Activated T-helper 1 cell treated with anti-CD3 and anti-CD28 coated beads, Interleukin-12 subunit alpha, Interleukin-12 subunit beta, Interleukin-2, Interleukin-4 antibody, amounts not matched to agents 30 ng/mL and 10 ng/mL and 1 ng/mL, durations not matched to agents 14 hours and 24 hours and 36 hours (primary cell): ENCODE data around the gene DYSF. TPM values are rescaled to one million over a fixed set of nuclear protein-coding genes. Genes with fewer than 3 reads are reported as not detected.

Experiments used
- DNase-seq: peaks from one replicate; pipeline ENCODE4 v3.0.0; 2021; ENCODE audit warnings: low spot score
- H3K27ac Mint-ChIP-seq: one replicate; pipeline ENCODE4 v1.8.0; 2021; ENCODE audit warnings: mild to moderate bottlenecking, mixed read lengths
- H3K27me3 Mint-ChIP-seq: one replicate; pipeline ENCODE4 v1.8.0; 2022; ENCODE audit warnings: mild to moderate bottlenecking, moderate library complexity, mixed read lengths; ENCODE audit not compliant: insufficient read depth
- H3K36me3 Mint-ChIP-seq: one replicate; pipeline ENCODE4 v1.8.0; 2021; ENCODE audit warnings: low read depth, mixed read lengths
- H3K4me1 Mint-ChIP-seq: one replicate; pipeline ENCODE4 v1.8.0; 2021; ENCODE audit warnings: low read depth, mixed read lengths
- H3K4me3 Mint-ChIP-seq: one replicate; pipeline ENCODE4 v1.8.0; 2021; ENCODE audit warnings: mild to moderate bottlenecking, moderate library complexity, mixed read lengths
- H3K9me3 Mint-ChIP-seq: one replicate; pipeline ENCODE4 v1.8.0; 2021; ENCODE audit warnings: mixed read lengths
- intact Hi-C: fragments of 100-400 bp; cut with micrococcal nuclease; formaldehyde crosslinking; loops from one replicate; pipeline ENCODE4 v1.15.1; 2024
- total RNA-seq: library from RNA; stranded (reverse); gene quantifications from 2 replicates; pipeline ENCODE4 v1.2.3, GENCODE V29; 2022

DYSF gene
- total RNA-seq, 1 donor from 2014 or later, result not detected

DNA sequence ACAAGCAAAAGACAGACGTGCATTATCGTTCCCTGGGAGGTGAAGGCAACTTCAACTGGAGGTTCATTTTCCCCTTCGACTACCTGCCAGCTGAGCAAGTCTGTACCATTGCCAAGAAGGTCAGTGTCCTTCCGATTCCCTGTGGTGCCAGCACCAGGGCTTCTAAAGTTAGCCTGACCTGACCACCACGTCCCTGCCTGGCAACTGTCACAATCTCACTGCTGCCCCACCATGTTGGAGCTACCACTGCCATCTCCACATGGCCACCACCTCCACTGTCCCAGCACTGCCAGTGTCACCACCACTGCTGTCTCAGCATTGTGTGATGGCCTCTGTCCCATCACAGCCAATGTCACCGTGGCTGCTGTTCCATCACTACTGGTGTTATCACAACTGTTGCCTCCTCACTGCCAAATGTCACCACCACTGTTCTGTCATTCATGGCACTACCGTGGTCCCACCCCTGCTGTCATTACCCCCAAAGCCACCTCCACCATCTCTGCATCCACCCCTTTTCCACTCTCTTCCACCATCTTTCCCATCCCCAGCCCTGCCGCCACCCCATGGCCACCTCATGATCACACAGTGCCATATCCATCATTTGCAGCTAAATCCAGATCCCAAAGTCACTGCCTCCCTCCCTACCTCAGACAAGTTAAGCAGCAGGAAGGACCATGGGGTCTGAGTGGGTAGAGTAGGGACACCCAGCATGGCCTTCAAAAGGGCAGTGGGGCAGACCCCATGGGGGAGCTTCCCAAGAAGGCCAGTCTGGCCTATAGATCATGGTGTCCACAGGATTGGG is 216.5 kb downstream of the DYSF start:
- Mint-ChIP-seq H3K4me3 (no peak overlapping the region), H3K4me1 (peaks cover 4% of the 10 kb centered on the region), H3K36me3 (no peaks in the 10 kb centered on the region), H3K27me3 (peaks cover 2% of the 10 kb centered on the region), H3K9me3 (no peaks in the 10 kb centered on the region), H3K27ac (no peak overlapping the region)
- intact Hi-C loops, result no loop called here
- DNase-seq, result no peak

DNA sequence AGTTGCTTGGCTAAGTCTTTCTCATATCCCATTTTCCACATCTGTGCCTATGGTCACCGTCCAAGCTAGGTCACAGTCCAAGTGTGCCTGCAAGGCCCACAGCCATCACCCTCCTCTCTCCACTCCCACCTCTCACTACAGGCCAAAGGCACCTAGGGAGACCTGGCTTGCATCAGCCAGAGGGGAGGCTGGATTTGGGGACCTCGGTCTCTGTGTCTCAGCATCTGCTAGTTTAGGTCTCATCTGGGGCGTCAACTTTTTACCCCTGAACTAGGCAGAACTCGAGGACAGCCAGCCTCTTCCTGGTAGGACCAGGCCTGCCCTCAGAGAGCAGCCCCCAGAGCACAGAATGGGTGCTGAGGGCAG is 217.1 kb downstream of the DYSF start:
- peaks cover 2% of the 10 kb centered on the region for H3K27me3 Mint-ChIP-seq
- peaks cover 4% of the 10 kb centered on the region for H3K4me1 Mint-ChIP-seq
- no peak for DNase-seq
- H3K27ac Mint-ChIP-seq, result no peak overlapping the region
- no peaks in the 10 kb centered on the region for H3K36me3 Mint-ChIP-seq
- intact Hi-C loops, result no loop called here
- H3K4me3 Mint-ChIP-seq, result no peak overlapping the region
- H3K9me3 Mint-ChIP-seq, result no peaks in the 10 kb centered on the region

DNA sequence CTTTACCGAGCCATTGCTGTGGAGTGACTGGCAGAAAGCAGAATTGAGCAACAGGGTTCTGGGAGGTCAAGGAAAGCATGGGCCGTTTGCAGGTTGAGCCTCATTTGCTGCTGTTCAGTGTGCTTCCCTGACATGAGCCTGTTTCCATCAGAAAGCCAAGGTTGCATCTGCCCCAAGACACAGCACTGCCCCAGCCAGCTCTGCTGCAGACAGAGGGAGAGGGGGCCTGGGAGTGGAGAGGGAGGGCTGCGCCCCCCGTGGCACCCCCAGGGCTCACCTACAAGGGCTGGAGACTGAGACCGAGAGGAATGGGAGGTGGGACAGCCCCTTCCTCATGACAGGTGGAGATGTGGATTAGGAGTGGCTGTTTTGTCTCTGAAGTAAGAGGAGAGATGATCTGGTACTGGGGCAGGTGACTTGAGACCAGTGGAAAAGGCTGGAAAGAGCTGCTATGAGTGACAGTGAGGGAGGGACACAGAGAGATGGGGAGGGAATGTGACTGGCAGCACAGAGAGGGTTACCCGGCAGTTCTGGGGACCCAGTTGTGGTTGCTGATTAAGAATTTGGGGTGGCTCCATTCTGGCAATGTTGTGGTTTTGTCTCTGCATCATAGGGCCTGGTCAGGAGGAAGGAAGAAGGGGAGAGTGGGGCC is 218.0 kb downstream of the DYSF start:
- H3K27ac Mint-ChIP-seq, result no peak overlapping the region
- intact Hi-C loops, result no loop called here
- DNase-seq, result no peak
- H3K27me3 Mint-ChIP-seq, result peaks cover 2% of the 10 kb centered on the region
- H3K36me3 Mint-ChIP-seq, result no peaks in the 10 kb centered on the region
- H3K4me3 Mint-ChIP-seq, result no peak overlapping the region
- peaks cover 4% of the 10 kb centered on the region for H3K4me1 Mint-ChIP-seq
- H3K9me3 Mint-ChIP-seq, result no peaks in the 10 kb centered on the region

DNA sequence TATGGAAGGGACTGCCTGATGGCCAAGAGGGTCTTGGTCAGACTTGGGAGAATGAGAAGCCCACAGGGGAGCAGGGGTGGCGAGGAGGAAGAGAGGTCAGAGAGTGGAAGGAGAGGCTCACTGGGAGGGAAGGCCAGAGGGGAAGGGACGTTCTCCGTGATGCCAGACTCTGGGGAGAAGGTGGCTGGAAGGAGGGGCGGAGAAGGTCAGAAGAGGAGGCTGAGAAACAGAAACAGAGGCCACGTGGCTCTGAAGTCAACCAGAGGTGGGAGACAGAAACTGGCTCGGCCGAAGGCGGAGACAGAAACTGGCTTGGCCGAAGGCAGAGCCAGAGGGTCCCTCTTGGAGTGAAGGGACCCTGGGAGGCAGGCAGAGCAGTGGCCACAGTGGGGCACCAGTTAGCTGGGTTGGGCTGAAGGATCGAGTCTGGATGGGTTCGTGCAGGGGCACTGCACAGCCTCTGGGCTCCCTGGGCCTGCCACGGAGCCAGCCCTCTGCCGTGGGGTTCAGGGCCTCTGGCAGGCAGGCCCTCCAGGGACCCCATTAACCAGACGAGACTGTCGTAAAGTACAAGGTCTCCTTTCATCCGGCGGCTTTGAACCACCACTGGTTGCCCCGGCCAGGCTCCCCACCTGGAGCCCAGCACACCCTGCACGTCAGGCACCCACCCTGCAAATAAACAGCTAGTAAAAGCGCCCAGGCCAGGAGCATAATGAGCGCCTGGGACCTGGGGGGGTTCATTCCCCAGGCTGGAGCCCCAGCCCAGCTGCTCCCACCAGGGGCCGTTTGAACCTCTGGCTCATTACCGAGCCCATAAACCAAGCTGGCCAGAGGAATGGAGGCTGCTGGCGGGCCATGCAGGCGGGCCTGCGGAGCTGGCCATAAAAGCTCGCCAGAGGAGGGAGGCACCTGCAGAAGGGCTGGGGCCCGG is 218.8 kb downstream of the DYSF start:
- H3K4me3 Mint-ChIP-seq, result no peak overlapping the region
- peaks cover 4% of the 10 kb centered on the region for H3K4me1 Mint-ChIP-seq
- peaks cover 4% of the 10 kb centered on the region for H3K27me3 Mint-ChIP-seq
- intact Hi-C loops, result no loop called here
- H3K9me3 Mint-ChIP-seq, result no peaks in the 10 kb centered on the region
- H3K36me3 Mint-ChIP-seq, result no peaks in the 10 kb centered on the region
- no peak overlapping the region for H3K27ac Mint-ChIP-seq
- DNase-seq, result no peak

DNA sequence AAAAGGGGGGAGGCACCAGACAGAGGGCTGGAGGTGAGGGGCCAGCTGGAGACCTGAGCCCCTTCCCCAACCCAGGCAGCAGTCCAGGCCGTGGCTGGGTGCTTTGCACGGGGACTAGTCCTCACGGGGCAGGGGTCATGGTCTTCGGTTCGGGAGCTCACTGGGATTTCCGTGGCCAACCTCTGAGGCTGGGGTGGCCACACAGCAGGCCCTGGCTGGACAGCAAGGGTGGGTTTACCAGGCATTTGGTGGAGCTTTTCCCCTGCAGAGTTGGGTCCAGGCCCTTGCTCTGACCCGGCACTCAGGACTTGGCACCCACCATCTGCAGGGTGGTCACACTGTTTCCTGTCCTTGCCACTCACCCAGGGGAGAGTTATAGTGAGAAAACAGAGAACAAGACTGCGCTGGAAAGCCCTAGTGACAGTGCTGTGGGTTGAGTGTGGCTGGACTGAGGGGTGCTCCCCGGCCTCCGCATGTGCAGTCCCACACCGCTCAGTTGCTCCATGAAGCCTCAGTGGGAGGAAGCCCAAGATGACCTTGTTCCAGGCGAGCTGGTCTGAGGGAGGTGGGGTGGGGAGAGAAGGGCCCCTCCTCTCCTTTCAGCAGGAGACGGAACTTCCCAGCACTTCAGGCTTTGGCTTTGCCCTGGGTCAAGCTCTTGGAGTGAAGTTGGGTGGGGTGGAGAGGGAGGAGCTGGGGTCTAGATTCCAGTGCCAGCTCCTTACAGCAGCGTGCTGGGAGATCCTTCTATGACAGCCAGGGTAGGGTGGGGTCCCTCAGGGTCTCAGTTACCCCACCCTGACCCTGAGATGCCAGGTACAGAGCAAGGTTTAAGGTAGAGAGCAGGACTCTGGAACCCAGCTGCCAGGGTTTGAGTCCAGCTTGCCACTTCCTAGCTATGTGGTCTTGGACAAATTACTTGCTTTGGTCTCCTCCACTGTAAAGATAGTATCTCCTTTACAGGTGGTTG is 219.8 kb downstream of the DYSF start:
- Mint-ChIP-seq H3K27me3 (peaks cover 6% of the 10 kb centered on the region), H3K4me1 (no peaks in the 10 kb centered on the region), H3K36me3 (no peaks in the 10 kb centered on the region), H3K9me3 (no peaks in the 10 kb centered on the region), H3K27ac (no peak overlapping the region), H3K4me3 (no peak overlapping the region)
- no peak for DNase-seq
- intact Hi-C loops, result no loop called here

DNA sequence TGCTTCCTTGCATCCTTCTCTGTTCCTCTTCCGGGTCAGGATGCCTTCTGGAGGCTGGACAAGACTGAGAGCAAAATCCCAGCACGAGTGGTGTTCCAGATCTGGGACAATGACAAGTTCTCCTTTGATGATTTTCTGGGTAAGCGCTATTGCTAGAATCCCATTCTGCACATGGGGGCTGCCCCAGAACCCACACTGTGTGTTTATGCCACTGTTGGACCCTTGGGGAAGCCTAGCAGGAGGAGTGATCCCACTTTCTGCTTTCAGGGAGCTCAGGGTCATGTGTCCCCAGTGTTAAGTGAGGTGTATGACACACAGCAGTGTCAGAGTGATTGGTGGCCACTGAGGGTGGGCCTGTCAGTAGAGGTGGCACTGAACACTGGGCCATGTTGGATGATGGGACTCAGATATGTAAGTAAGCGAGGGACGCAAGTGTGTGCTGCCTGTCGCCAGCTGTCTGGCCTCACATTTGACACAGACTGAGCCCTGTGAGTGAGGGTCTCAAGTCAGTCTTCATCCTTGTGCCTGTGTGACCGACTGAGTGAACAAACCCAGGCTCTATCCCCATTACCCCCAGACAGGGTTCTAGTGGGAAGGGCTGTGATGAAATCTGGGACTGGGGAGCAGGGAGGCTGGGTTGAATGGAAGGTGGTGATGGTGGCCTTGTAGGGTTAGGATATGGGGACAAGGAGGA is 220.9 kb downstream of the DYSF start:
- intact Hi-C loops, result no loop called here
- Mint-ChIP-seq H3K27ac (no peak overlapping the region), H3K4me1 (no peaks in the 10 kb centered on the region), H3K4me3 (no peak overlapping the region), H3K36me3 (no peaks in the 10 kb centered on the region), H3K27me3 (peaks cover 8% of the 10 kb centered on the region), H3K9me3 (no peaks in the 10 kb centered on the region)
- no peak for DNase-seq

DNA sequence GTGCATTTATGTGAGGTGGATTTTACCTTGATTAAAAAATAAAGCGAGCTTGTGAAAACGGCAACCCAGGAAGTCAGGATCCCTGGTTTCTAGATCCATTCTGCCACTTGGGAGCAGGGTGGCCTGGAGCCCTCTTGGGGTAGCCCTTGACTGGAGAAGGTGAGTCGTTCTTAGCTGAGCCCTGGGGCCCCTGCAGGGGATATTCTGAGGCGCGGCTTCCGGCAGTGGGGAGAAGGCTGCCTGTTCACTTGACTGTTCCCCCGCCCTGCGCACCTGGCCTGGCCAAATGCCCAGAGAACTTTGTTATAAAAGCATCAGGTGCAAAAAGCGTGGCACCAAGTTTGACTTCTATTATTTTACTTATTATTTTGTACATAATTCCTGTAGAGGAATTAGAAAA is 221.9 kb downstream of the DYSF start:
- no peak for DNase-seq
- intact Hi-C loops, result no loop called here
- H3K4me3 Mint-ChIP-seq, result no peak overlapping the region
- no peaks in the 10 kb centered on the region for H3K9me3 Mint-ChIP-seq
- H3K27me3 Mint-ChIP-seq, result peaks cover 8% of the 10 kb centered on the region
- H3K4me1 Mint-ChIP-seq, result no peaks in the 10 kb centered on the region
- no peaks in the 10 kb centered on the region for H3K36me3 Mint-ChIP-seq
- no peak overlapping the region for H3K27ac Mint-ChIP-seq

DNA sequence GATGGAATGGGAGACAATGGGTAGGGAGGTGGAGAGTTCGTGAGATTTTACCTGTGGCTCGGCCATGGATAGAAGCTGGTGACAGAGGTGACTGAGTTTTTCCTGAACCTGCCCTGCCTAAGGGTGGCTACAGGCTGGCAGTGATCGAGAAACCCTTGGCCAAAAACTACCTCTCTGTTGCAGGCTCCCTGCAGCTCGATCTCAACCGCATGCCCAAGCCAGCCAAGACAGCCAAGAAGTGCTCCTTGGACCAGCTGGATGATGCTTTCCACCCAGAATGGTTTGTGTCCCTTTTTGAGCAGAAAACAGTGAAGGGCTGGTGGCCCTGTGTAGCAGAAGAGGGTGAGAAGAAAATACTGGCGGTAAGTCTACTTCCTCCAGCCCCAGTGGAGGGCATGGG is 225.5 kb downstream of the DYSF start:
- intact Hi-C loops, result no loop called here
- no peaks in the 10 kb centered on the region for H3K4me1 Mint-ChIP-seq
- H3K36me3 Mint-ChIP-seq, result no peaks in the 10 kb centered on the region
- DNase-seq, result no peak
- peaks cover 8% of the 10 kb centered on the region for H3K27me3 Mint-ChIP-seq
- no peak overlapping the region for H3K4me3 Mint-ChIP-seq
- H3K27ac Mint-ChIP-seq, result no peak overlapping the region
- H3K9me3 Mint-ChIP-seq, result no peaks in the 10 kb centered on the region

DNA sequence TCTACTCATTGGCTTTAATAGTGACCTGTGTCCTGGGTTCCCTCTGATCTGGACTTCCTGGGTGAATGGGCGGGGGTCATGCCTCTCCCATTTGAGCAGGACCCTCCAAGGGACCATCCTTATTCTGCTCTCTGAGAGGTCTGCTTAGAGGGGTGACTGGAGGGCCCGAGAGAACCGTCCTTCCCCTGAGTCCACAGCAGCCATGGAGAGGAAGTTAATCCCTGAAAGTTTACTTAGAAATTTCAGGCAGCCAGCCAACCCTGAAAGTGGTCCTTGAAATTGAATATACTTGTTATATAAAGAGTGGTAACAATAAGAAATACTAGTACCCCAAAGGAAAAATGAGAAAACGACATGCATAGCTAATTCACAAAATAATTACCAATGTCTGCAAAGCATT is 226.1 kb downstream of the DYSF start:
- Mint-ChIP-seq H3K9me3 (no peaks in the 10 kb centered on the region), H3K4me1 (no peaks in the 10 kb centered on the region), H3K4me3 (no peak overlapping the region), H3K27ac (no peak overlapping the region), H3K27me3 (peaks cover 8% of the 10 kb centered on the region), H3K36me3 (no peaks in the 10 kb centered on the region)
- intact Hi-C loops, result no loop called here
- no peak for DNase-seq

DNA sequence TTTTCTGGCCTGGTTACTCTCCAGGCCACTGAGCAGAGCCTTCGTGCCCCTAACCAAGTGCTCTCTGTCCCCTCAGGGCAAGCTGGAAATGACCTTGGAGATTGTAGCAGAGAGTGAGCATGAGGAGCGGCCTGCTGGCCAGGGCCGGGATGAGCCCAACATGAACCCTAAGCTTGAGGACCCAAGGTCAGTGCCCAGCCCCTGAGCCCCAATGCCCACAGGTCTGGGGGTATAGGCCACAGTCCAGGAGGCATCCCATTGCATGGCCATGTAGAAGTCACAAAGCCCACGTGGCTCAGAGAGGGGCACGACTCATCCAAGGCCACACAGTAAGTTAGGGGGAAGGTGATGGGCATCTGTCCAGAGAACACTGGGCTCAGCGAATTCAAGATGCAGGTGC is 227.6 kb downstream of the DYSF start:
- H3K27ac Mint-ChIP-seq, result no peak overlapping the region
- H3K36me3 Mint-ChIP-seq, result no peaks in the 10 kb centered on the region
- H3K4me1 Mint-ChIP-seq, result no peaks in the 10 kb centered on the region
- H3K27me3 Mint-ChIP-seq, result peaks cover 8% of the 10 kb centered on the region
- DNase-seq, result no peak
- no peak overlapping the region for H3K4me3 Mint-ChIP-seq
- intact Hi-C loops, result no loop called here
- no peaks in the 10 kb centered on the region for H3K9me3 Mint-ChIP-seq

DNA sequence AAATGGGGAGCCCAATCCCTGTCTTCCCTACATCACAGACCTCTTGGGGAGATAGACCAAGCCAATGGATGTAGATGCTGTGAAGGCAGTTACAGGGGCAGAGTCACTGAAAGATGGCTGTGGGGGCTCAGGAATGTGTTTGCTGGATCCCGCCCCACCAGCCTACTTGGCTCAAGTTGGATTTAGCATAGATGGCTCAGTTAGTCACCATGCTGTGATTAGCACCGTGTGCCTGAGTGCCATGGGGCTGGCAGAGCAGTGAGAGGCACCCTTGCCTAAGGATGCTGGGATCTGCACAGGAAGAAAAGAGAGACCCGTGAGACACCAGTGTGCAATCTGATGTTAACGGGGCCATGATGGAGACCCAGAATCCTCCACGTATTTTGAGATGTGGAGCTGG is 228.3 kb downstream of the DYSF start:
- intact Hi-C loops, result no loop called here
- no peak for DNase-seq
- no peaks in the 10 kb centered on the region for H3K4me1 Mint-ChIP-seq
- no peaks in the 10 kb centered on the region for H3K9me3 Mint-ChIP-seq
- H3K36me3 Mint-ChIP-seq, result no peaks in the 10 kb centered on the region
- H3K4me3 Mint-ChIP-seq, result no peak overlapping the region
- H3K27me3 Mint-ChIP-seq, result peaks cover 8% of the 10 kb centered on the region
- H3K27ac Mint-ChIP-seq, result no peak overlapping the region

DNA sequence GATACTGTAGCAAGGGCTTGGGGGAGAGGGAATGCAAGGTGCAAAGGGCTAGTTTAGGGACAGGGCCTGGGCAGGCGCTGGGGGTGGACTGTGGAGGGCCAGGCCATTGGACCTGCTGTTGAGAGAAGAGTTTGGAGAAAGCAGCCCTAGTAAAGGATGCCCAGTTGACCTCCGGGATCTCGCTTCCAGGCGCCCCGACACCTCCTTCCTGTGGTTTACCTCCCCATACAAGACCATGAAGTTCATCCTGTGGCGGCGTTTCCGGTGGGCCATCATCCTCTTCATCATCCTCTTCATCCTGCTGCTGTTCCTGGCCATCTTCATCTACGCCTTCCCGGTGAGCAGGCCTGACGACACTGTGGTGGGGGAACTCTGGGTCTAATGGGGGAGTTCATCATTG is 229.0 kb downstream of the DYSF start:
- H3K4me1 Mint-ChIP-seq, result no peaks in the 10 kb centered on the region
- H3K36me3 Mint-ChIP-seq, result no peaks in the 10 kb centered on the region
- peaks cover 4% of the 10 kb centered on the region for H3K27me3 Mint-ChIP-seq
- H3K27ac Mint-ChIP-seq, result no peak overlapping the region
- DNase-seq, result no peak
- H3K4me3 Mint-ChIP-seq, result no peak overlapping the region
- H3K9me3 Mint-ChIP-seq, result no peaks in the 10 kb centered on the region
- intact Hi-C loops, result no loop called here
